ENCODE data around the gene HPSE. TPM values are rescaled to one million over a fixed set of nuclear protein-coding genes. Genes with fewer than 3 reads are reported as not detected.

The HPSE gene
- polyA plus RNA-seq, 3 donors = 21.2 to 65.8 (median 31.2) TPM

DNA sequence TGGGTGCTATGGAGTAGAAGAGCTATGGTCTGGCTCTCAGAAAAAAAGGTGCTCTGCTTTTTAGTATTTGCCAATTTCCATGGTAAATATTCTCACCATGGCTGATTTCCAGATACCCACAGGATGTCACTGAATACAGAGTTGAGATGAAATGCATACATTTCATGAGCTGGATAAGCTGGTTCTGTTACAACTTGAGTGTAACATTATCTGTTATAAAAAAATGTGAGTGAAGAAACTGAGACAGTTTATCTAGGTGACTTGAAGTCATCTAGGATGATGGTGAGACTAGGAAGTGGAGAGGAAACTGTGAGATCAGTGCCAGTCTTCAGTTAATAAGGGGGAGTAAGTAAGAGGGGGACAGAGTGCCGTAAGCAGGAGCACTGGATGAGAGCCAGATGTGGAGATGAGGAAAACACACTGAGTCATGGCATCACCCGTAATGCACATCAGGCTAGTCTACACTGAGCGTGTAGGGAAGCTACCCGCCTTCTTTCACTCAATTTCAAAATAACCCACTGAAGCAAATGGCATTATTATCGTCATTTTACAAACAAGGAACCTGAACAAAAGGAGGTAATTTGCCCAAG is 5.0 kb downstream of the HPSE start:
- Histone ChIP-seq H3K27ac (ENCODE audit: low read depth in 1 of 2, low read length in 2 of 2) (peak overlapping the region in 1 of 2 donors; percentile 35), H2AFZ (ENCODE audit: insufficient read depth, low read depth, low read length, poor library complexity, severe bottlenecking) (no peak overlapping the region), H3K79me2 (ENCODE audit: insufficient read depth, low read length) (peaks cover 31% of the 10 kb centered on the region), H3K4me2 (replicated peaks; ENCODE audit: extremely low read depth, low read length, poor library complexity, severe bottlenecking) (no peak overlapping the region), H3K4me3 (replicated peaks in 1 of 3; ENCODE audit: low read depth in 2 of 3, low read length in 3 of 3) (no peak overlapping the region), H3K9me3 (replicated peaks in 1 of 2; ENCODE audit: control insufficient read depth in 1 of 2, insufficient read depth in 1 of 2, low read length in 2 of 2) (no peaks in the 10 kb centered on the region), H3K27me3 (ENCODE audit: control insufficient read depth in 2 of 2, insufficient read depth in 2 of 2, low read length in 2 of 2) (no peaks in the 10 kb centered on the region), H3K4me1 (ENCODE audit: control insufficient read depth in 1 of 2, insufficient read depth in 2 of 2, low read length in 2 of 2) (peaks cover 62 to 82% of the 10 kb centered on the region in 2 donors), H3K9ac (ENCODE audit: insufficient read depth, low read length, poor library complexity, severe bottlenecking) (no peak overlapping the region), H4K20me1 (ENCODE audit: insufficient read depth, low read length) (peaks cover 5% of the 10 kb centered on the region), H3K36me3 (replicated peaks in 1 of 2; ENCODE audit: control insufficient read depth in 1 of 2, insufficient read depth in 2 of 2, low read length in 2 of 2) (peaks cover 0 to 5% of the 10 kb centered on the region in 2 donors)
- 0% methylated on average over 1 of the region's 5 CpGs for WGBS (ENCODE audit: insufficient coverage)
- Mint-ChIP-seq H3K27me3 (ENCODE audit: low read depth in 3 of 3) (peaks cover 0 to 3% (median 2%) of the 10 kb centered on the region in 3 donors), H3K4me3 (peak overlapping the region in 1 of 2 donors; percentile 57), H3K9me3 (no peaks in the 10 kb centered on the region), H3K4me1 (peaks cover 81% of the 10 kb centered on the region), H3K36me3 (peaks cover 56 to 61% of the 10 kb centered on the region in 2 donors), H3K27ac (peak overlapping the region; percentile 61 to 88 (median 86))
- TF ChIP-seq, protein P1, sequence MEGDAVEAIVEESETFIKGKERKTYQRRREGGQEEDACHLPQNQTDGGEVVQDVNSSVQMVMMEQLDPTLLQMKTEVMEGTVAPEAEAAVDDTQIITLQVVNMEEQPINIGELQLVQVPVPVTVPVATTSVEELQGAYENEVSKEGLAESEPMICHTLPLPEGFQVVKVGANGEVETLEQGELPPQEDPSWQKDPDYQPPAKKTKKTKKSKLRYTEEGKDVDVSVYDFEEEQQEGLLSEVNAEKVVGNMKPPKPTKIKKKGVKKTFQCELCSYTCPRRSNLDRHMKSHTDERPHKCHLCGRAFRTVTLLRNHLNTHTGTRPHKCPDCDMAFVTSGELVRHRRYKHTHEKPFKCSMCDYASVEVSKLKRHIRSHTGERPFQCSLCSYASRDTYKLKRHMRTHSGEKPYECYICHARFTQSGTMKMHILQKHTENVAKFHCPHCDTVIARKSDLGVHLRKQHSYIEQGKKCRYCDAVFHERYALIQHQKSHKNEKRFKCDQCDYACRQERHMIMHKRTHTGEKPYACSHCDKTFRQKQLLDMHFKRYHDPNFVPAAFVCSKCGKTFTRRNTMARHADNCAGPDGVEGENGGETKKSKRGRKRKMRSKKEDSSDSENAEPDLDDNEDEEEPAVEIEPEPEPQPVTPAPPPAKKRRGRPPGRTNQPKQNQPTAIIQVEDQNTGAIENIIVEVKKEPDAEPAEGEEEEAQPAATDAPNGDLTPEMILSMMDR (IDR thresholded peaks at IDR 0.05) = no peak
- intact Hi-C loops (cut with micrococcal nuclease) = loop anchor here (5.0 kb wide), 1 partner anchor 42 kb away; no protein-coding TSS in a partner anchor
- peak; percentile 54 to 88 (median 73) for DNase-seq

DNA sequence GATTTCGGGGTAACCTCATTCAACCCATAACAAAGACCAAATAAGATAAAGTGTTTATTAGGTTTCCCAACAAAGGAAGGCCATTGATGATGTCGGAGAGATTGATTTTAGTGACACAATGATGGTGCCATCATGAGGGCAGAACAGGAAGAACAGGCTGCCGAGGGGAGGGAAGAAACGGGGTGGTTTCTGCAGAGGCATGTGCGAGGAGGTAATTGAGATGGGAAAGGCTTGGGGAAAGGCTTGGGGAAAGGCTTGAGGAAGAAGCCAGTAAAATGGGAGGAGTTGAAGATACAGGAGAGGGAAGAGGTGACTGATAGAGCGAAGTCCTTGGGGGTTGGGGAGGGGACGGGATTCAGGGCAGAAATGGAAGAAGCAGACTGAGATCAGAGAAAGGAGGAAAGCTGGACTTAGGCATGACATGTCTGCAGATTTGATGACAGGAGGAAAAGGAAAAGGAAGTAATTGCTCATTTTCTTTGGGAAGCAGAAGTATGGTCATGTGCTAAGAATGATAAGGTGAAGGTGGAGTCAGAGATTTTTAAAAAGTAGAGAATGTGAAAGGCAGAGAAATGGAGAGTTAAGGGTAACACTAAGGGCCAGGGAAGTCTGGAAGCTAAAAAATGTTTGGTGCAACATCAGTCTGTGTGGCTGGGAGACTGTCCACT is 6.0 kb downstream of the HPSE start:
- Histone ChIP-seq H4K20me1 (ENCODE audit: insufficient read depth, low read length) (peaks cover 5% of the 10 kb centered on the region), H3K36me3 (replicated peaks in 1 of 2; ENCODE audit: control insufficient read depth in 1 of 2, insufficient read depth in 2 of 2, low read length in 2 of 2) (peaks cover 0 to 5% of the 10 kb centered on the region in 2 donors), H3K4me3 (replicated peaks in 1 of 3; ENCODE audit: low read depth in 2 of 3, low read length in 3 of 3) (peak overlapping the region in 1 of 3 experiments; percentile 1), H3K9me3 (replicated peaks in 1 of 2; ENCODE audit: control insufficient read depth in 1 of 2, insufficient read depth in 1 of 2, low read length in 2 of 2) (no peaks in the 10 kb centered on the region), H3K9ac (ENCODE audit: insufficient read depth, low read length, poor library complexity, severe bottlenecking) (no peak overlapping the region), H3K27me3 (ENCODE audit: control insufficient read depth in 2 of 2, insufficient read depth in 2 of 2, low read length in 2 of 2) (no peaks in the 10 kb centered on the region), H2AFZ (ENCODE audit: insufficient read depth, low read depth, low read length, poor library complexity, severe bottlenecking) (peak overlapping the region; percentile 14), H3K4me1 (ENCODE audit: control insufficient read depth in 1 of 2, insufficient read depth in 2 of 2, low read length in 2 of 2) (peaks cover 58 to 79% of the 10 kb centered on the region in 2 donors), H3K27ac (ENCODE audit: low read depth in 1 of 2, low read length in 2 of 2) (peak overlapping the region; percentile 10 to 48), H3K79me2 (ENCODE audit: insufficient read depth, low read length) (peaks cover 25% of the 10 kb centered on the region), H3K4me2 (replicated peaks; ENCODE audit: extremely low read depth, low read length, poor library complexity, severe bottlenecking) (peak overlapping the region; percentile 23)
- 24% methylated on average over 6 of the region's 7 CpGs for WGBS (ENCODE audit: insufficient coverage)
- Mint-ChIP-seq H3K9me3 (no peaks in the 10 kb centered on the region), H3K27ac (peak overlapping the region; percentile 58 to 90 (median 74)), H3K36me3 (peaks cover 59 to 64% of the 10 kb centered on the region in 2 donors), H3K4me1 (peaks cover 78% of the 10 kb centered on the region), H3K4me3 (peak overlapping the region; percentile 28 to 46), H3K27me3 (ENCODE audit: low read depth in 3 of 3) (peaks cover 0 to 2% (median 0%) of the 10 kb centered on the region in 3 donors)
- TF ChIP-seq, protein P1 (IDR thresholded peaks at IDR 0.05) = peak; percentile 45
- DNase-seq = peak; percentile 42 to 52 (median 50)
- intact Hi-C loops (cut with micrococcal nuclease) = loop anchor here in 1 of 2 donors (5.0 kb wide), 1 partner anchor 41 kb away; no protein-coding TSS in a partner anchor
